HT-29 (cell line): ENCODE results near the gene ICE2. TPM values are rescaled to one million over a fixed set of nuclear protein-coding genes. Genes with fewer than 3 reads are reported as not detected.
"Not testable (repeated sequence)": the region's sequence is repeated elsewhere in the genome, so short reads cannot be mapped to it uniquely, and the experiment has no call there.

ENCODE experiments used
- DNase-seq: peaks from one replicate; pipeline ENCODE4 v3.0.0-alpha.2; 2015; ENCODE audit warnings: low spot score
- total RNA-seq: library from RNA; depleted of rRNA; stranded (reverse); fragments of >200 nt; shearing (Covaris generic); gene quantifications from 2 replicates; pipeline ENCODE4 v1.2.3, GENCODE V29; 2014

Gene ICE2
- total RNA-seq, 1 experiment from 2014 or later, result 12.3 TPM

DNA sequence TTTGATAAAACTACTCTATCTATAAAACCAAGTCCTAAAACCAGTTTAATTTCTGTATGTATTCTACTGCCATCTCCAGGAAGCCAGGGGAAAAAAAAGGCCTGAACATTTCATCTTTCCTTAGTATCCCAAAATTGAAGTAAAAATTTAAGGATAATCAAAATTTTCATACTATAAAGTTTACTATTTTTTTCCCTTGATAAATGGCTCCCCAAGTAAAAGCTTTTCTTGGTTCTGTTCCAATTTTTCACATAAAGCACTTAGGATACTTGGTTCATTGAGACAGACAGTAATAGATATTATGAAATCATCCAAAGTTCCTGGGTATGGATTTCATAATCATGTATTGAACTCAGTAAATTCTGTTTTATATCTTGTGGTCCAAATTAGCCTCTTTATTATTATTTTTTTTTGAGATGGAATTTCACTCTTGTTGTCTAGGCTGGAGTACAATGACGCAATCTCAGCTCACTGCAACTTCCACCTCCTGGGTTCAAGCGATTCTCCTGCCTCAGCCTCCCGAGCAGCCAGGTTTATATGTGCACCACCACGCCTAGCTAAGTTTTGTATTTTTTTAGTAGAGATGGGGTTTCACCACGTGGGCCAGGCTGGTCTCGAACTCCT, 34.5 kb downstream of the ICE2 start:
- DNase-seq, result peak; percentile 64

- no peak for DNase-seq
These were observed 36.2 kb downstream of the ICE2 start for GRCh38 chr15:60442763-60443162.

DNA sequence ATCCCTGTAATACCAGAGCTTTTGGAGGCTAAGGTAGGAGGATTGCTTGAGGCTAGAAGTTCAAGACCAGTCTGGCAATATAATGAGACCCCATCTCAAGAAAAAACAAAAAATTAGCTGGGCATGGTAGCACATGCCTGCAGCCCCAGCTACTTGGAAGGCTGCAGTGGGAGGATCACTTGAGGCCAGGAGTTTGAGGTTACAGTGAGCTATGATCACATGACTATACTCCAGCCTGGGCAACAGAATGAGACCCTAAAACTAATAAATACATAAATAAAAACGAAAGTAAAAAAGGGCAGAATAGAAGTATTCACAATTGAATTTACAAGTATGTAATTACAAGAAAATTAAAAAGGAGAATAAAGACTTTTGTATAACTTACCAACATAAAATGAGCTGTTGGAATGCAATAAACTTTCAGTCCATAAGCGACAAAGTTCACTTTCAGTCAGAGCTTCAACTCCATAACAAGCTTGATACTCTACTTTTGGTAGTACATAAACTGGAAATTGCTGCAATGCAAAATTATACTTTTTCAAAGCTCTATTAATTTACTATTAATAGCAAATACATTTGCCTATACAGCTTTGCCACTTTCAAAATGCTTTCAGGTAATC, 36.8 kb downstream of the ICE2 start:
- DNase-seq, result no peak

- no peak for DNase-seq
These were observed 37.6 kb downstream of the ICE2 start for GRCh38 chr15:60441331-60441730.

DNA sequence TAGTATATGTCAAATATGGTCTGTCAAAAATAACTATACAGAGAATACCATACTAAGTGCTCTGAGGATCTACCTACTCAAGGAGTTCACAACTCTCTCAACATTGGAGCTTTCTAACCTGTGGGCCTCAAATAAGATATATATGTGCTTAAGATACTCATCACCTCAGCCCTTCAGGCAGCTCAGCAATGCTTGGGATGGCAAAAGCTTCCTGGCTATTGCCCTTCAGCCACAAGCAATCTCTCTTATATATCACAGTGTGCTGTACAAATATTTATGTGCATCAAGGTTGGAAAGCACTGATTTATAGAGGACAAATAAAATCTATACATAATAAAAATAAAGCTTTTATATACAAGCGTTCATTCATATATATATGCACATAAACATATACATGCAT, 40.3 kb downstream of the ICE2 start:
- DNase-seq, result no peak

GRCh38 chr15:60428935-60429334, 50.0 kb downstream of the ICE2 start:
- no peak for DNase-seq

- DNase-seq, result no peak
These were observed 52.0 kb downstream of the ICE2 start for GRCh38 chr15:60426870-60427508.

- DNase-seq, result no peak
These were observed 53.5 kb downstream of the ICE2 start for GRCh38 chr15:60425461-60425860.

GRCh38 chr15:60424006-60424405, 54.9 kb downstream of the ICE2 start:
- no peak for DNase-seq

DNA sequence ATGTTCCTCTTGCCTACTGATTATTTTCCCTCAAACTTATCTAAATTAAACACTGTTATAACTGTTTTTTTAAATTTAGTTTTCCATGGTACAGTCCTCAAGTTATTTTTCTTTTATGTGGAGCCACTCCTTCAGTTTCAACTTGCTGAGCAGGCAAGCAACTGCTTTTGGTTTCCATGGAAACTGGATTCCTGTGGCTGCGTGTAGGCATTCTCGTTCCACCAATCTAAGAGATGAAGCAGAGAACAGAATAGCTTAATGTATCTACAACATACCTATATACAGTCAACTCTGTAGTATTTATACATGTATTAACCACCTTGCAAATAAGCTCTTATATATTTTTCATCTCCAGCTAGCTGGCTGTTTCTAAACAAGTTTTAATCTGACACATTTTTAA, 55.4 kb downstream of the ICE2 start:
- peak; percentile 82 for DNase-seq

DNA sequence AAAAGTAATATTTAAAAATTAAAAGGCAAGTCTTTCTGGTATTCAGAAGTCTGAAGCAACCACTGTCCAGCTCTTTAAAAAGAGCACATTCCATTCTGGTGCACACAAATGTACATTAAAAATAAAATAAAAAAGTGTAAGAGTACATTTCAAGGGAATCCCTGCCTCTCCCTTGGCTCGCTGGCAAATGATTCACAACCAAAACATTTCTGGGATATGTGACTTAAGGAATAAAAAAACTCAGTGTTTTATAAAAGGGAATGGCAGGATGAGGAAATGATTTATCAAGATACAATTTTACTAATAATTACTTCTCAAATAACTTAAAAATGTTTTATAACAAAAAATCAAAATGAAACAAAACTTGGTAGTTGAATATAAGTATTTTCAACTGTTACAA, 57.4 kb downstream of the ICE2 start:
- DNase-seq, result no peak

DNA sequence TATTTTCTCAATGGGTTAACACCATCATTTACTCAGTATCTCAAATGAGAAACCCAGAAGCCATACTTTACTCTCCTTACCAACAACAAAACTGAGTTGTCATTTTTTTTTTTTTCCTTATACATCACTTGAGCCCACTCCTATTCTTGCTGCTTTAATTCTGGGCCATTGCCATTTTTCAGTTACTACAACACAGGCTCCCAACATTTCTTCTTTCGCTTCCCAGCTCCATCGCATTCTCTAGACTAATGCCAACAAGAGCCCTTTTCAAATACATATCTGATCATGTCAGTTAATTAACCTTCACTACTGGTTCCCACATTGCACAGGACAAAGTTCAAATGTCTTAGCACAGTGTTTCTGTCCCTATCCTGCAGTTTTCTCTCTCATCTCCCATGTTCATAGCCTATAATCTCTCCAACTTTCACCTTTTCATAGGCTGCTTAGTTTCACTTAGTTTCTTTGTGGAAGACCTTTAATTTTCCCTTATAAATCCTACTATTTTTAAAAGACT, 58.7 kb downstream of the ICE2 start:
- DNase-seq, result no peak

DNA sequence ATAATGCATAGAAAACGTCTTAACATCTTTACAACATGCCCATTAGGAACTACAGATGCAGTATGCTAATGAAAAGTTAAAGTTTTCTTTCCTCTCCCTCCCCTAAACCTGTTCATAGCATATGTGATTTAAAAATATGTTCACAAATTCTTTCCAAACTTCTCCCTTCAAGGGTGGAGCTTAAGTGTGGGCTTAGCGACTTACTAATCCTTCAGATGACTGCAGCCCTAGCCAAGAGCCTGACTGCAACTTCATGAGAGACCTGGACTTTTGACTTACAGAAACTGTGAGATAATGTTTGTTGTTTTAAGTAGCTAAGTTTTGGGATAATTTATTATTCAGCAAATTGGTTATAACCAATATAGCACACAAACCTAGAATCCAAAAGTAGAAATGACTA, 59.2 kb downstream of the ICE2 start:
- peak; percentile 38 for DNase-seq

DNA sequence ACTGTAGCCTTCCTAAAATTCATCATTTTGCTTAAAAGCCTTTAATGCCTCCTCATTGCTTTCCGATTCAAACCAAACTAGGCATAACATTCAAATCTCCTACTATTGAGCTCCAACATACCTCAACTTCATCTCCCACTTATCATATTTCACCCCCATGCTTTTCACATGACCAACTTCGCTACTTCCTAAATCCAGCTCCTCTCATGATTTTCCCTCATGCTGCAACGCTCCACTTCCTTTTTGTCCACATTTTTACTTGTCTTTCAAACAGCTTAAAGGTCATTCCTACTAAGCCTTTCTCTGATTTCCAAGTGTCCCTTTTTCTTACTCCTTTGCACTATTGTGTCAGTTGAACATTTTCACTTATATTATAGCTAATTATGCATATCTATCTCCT, 60.8 kb downstream of the ICE2 start:
- no peak for DNase-seq

DNA sequence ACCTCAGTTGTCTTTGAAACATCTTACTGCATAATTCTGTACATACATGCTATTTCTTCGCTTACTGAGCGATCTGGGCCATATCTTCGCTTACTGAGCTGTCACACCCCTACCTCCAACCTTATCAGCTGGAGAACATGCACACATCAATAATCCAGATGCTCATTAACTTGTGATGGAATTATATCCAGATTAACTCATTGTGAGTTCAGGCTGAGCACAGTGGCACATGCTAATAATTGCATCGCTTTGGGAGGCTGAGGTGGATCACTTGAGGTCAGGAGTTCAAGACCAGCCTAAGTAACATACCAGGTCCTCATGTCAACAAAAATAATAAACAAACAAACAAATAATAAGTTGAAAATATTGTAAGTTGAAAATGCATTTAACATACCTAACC, 61.8 kb downstream of the ICE2 start:
- DNase-seq, result no peak

DNA sequence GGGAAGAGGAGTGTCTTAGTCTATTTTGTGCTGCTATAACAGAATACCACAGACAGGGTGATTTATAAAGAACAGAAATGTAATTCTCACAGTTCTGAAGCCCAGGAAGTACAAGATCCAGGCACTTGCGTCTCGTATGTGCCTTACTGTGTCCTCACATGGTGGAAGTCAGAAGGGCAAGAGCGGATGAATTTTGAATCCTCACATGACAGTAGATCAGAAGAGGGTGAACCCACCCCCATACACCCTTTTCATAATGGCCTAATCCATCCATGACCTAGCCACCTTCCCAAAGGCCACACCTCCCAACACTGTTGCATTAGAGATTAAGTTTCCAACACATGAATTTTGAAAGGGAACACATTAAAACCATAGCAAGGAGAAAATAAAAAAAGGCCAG, 62.5 kb downstream of the ICE2 start:
- DNase-seq, result no peak

DNA sequence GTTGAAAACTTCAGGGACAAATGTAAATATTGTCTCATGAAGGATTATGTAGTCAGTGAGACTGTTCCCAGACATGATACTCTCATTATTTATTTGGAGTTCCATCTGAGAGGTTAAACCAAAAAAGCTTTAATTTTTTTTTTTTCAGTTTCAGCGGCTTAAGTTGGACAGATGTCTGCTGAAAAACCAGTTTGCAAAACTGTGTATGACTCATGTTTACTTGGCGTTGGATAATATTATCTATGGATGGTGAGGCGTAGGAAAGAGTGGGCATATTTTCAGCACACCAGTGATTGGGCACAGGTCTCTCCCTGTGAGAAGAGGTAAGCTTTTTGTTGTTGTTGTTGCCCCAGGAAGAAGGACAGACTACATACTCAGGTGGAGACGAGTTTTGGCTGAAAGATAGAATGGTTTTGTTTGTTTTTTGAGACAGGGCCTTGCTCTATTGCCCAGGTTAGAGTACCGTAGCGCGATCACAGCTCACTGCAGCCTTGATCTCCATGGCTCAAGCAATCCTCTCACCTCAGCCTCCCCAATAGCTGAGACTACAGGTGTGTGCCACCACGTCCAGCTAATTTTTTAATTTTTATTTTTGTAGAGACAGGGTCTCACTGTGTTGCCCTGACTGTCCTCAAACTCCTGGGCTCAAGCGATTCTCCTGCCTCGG, 64.8 kb downstream of the ICE2 start:
- peak; percentile 63 for DNase-seq

GRCh38 chr15:60413231-60413824, 65.6 kb downstream of the ICE2 start:
- DNase-seq, result no peak

GRCh38 chr15:60412807-60413206, 66.1 kb downstream of the ICE2 start:
- DNase-seq, result not testable (repeated sequence)

GRCh38 chr15:60411774-60412425, 67.0 kb downstream of the ICE2 start:
- no peak for DNase-seq

DNA sequence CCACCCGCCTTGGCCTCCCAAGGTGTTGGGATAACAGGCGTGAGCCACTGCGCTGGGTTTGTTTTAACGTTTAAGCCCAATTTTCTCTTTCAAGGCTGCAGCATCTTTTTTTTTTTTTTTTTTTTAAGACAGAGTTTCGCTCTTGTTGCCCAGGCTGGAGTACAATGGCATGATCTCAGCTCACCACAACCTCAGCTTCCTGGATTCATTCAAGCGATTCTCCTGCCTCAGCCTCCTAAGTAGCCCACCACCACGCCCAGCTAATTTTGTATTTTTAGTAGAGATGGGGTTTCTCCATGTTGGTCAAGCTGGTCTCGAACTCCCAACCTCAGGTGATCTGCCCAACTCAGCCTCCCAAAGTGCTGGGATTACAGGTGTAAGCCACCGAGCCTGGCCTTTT, 68.6 kb downstream of the ICE2 start:
- DNase-seq, result not testable (repeated sequence)
